Upper lobe of left lung (tissue), 6 donors: ENCODE measurements around the gene PRICKLE4. TPM values are rescaled to one million over a fixed set of nuclear protein-coding genes. Genes with fewer than 3 reads are reported as not detected.

Source experiments
- ATAC-seq, 2 donors: fragments of 200-7000 bp; cut with Tn5 transposase; one replicate each; pipeline ENCODE4 v1.9.1; 2022; ENCODE audit warnings: mild to moderate bottlenecking in 2 of 2, moderate library complexity in 2 of 2; ENCODE audit not compliant: low FRiP score in 2 of 2
- DNase-seq, 2 donors: peaks; one replicate each; pipeline ENCODE4 v3.0.0-alpha.2; 2019 to 2020
- H3K27ac ChIP-seq, 4 donors: fragments of 200-600 bp; sonication (generic); one replicate each; pipeline ENCODE4 v1.5.1; 2016 to 2019
- H3K27me3 ChIP-seq, 4 donors: fragments of 200-600 bp; sonication (generic); one replicate each; pipeline ENCODE4 v1.5.1; 2017 to 2019
- H3K36me3 ChIP-seq, 4 donors: fragments of 200-600 bp; sonication (generic); one replicate each; pipeline ENCODE4 v1.5.1; 2016 to 2019
- H3K4me1 ChIP-seq, 4 donors: fragments of 200-600 bp; sonication (generic); one replicate each; pipeline ENCODE4 v1.5.1; 2018 to 2019
- H3K4me3 ChIP-seq, 4 donors: fragments of 200-600 bp; sonication (generic); one replicate each; pipeline ENCODE4 v1.5.1; 2017 to 2019; ENCODE audit warnings: mild to moderate bottlenecking in 2 of 4, moderate library complexity in 1 of 4
- H3K9me3 ChIP-seq, 4 donors: fragments of 200-600 bp; sonication (generic); one replicate each; pipeline ENCODE4 v1.5.1; 2018 to 2019
- CTCF ChIP-seq, 6 experiments: fragments of 450-650 bp in 4 of 6; fragments of 200-600 bp in 2 of 6; sonication (generic) in 2 of 6; IDR thresholded peaks; one replicate each; pipeline ENCODE4 v1.5.1; 2016 to 2019; ENCODE audit warnings: antibody characterized with exemption in 6 of 6
- EP300 ChIP-seq, 4 donors: sonication (generic); formaldehyde crosslinking; IDR thresholded peaks; one replicate each; pipeline ENCODE4 v1.5.1; 2017; ENCODE audit warnings: antibody characterized with exemption in 4 of 4, control low read depth in 2 of 4
- POLR2A ChIP-seq, 4 donors: fragments of 450-650 bp; IDR thresholded peaks; one replicate each; pipeline ENCODE4 v1.5.1; 2016 to 2017; ENCODE audit warnings: antibody characterized with exemption in 4 of 4, mild to moderate bottlenecking in 2 of 4
- POLR2AphosphoS5 ChIP-seq, 2 donors: sonication (generic); formaldehyde crosslinking; IDR thresholded peaks; one replicate each; pipeline ENCODE4 v1.5.1; 2017; ENCODE audit warnings: antibody characterized with exemption in 2 of 2
- WGBS, 2 donors: methylation state at CpG; one replicate each; pipeline ENCODE4 v1.1.5; 2017 to 2018; 5-methylcytosine and 5-hydroxymethylcytosine counted together
- total RNA-seq, 6 donors: library from RNA; depleted of rRNA in 4 of 6; stranded (reverse); fragments of >200 nt in 4 of 6; gene quantifications; one replicate each; pipeline versions ENCODE4 v1.1.0 to v1.2.1, GENCODE V29; 2016 to 2021
- donor health status: DM: no; HTN: no; CAD: no; lungs with moderate emphysema.
- donor health status: DM: no; HTN: yes; CAD: no; lungs with severe emphysema.

PRICKLE4 gene
- total RNA-seq, 6 donors from 2014 or later = 9.3 to 133 (median 14.6) TPM

- H3K4me3 ChIP-seq = no peak overlapping the region
- no peak overlapping the region for H3K27ac ChIP-seq
- ATAC-seq (no peak), DNase-seq (no peak)
- peaks cover 0 to 2% (median 0%) of the 10 kb centered on the region in 4 donors for H3K4me1 ChIP-seq
- no peaks in the 10 kb centered on the region for H3K9me3 ChIP-seq
- H3K27me3 ChIP-seq = no peaks in the 10 kb centered on the region
- no peaks in the 10 kb centered on the region for H3K36me3 ChIP-seq
- TF ChIP-seq POLR2A (IDR thresholded peaks at IDR 0.05) = no peak
- no peak for TF ChIP-seq EP300 (IDR thresholded peaks at IDR 0.05)
- TF ChIP-seq CTCF (IDR thresholded peaks at IDR 0.05) = no peak
- no peak for TF ChIP-seq POLR2AphosphoS5 (IDR thresholded peaks at IDR 0.05)
- 84 to 89% methylated on average over 4 of the region's 4 CpGs for WGBS, 2 donors
These were observed 24.7 kb upstream of the PRICKLE4 start for GRCh38 chr6:41755895-41756294.

GRCh38 chr6:41756354-41756753, 24.2 kb upstream of the PRICKLE4 start:
- 67 to 83% methylated on average over 6 to 13 of the region's 13 CpGs for WGBS, 2 donors
- Histone ChIP-seq H3K9me3 (no peaks in the 10 kb centered on the region), H3K4me3 (no peak overlapping the region), H3K27me3 (no peaks in the 10 kb centered on the region), H3K36me3 (no peaks in the 10 kb centered on the region), H3K4me1 (peaks cover 0 to under 1% (median 0%) of the 10 kb centered on the region in 4 donors), H3K27ac (no peak overlapping the region)
- ATAC-seq (no peak), DNase-seq (no peak)
- TF ChIP-seq POLR2AphosphoS5 (IDR thresholded peaks at IDR 0.05) (no peak), EP300 (IDR thresholded peaks at IDR 0.05) (no peak), POLR2A (IDR thresholded peaks at IDR 0.05) (no peak), CTCF (IDR thresholded peaks at IDR 0.05) (no peak)

GRCh38 chr6:41757271-41757670, 23.3 kb upstream of the PRICKLE4 start:
- 94 to 97% methylated on average over 5 to 6 of the region's 6 CpGs for WGBS, 2 donors
- Histone ChIP-seq H3K36me3 (no peaks in the 10 kb centered on the region), H3K27ac (no peak overlapping the region), H3K4me1 (no peaks in the 10 kb centered on the region), H3K4me3 (no peak overlapping the region), H3K27me3 (no peaks in the 10 kb centered on the region), H3K9me3 (no peaks in the 10 kb centered on the region)
- no peak for ATAC-seq
- no peak for TF ChIP-seq POLR2A (IDR thresholded peaks at IDR 0.05)
- no peak for TF ChIP-seq EP300 (IDR thresholded peaks at IDR 0.05)
- TF ChIP-seq CTCF (IDR thresholded peaks at IDR 0.05) = no peak
- TF ChIP-seq POLR2AphosphoS5 (IDR thresholded peaks at IDR 0.05) = no peak
- no peak for DNase-seq

- 68 to 71% methylated on average over 3 to 6 of the region's 8 CpGs for WGBS, 2 donors
- DNase-seq = no peak
These were observed 22.5 kb upstream of the PRICKLE4 start for GRCh38 chr6:41757931-41758640.

More at GRCh38 chr6:41757931-41758640, 22.5 kb upstream of the PRICKLE4 start:
- Histone ChIP-seq H3K27me3 (no peaks in the 10 kb centered on the region), H3K27ac (no peak overlapping the region), H3K36me3 (no peaks in the 10 kb centered on the region), H3K9me3 (no peaks in the 10 kb centered on the region), H3K4me3 (no peak overlapping the region), H3K4me1 (no peaks in the 10 kb centered on the region)
- no peak for ATAC-seq
- TF ChIP-seq POLR2A (IDR thresholded peaks at IDR 0.05) (no peak), POLR2AphosphoS5 (IDR thresholded peaks at IDR 0.05) (no peak), CTCF (IDR thresholded peaks at IDR 0.05) (no peak), EP300 (IDR thresholded peaks at IDR 0.05) (no peak)
